Occipital lobe (tissue), 2 donors: ENCODE measurements around the gene CHST15. TPM values are rescaled to one million over a fixed set of nuclear protein-coding genes. Genes with fewer than 3 reads are reported as not detected.
A peak's percentile ranks its signal among the peaks of the same experiment; 100 is the strongest.
"Not testable (repeated sequence)": the region's sequence is repeated elsewhere in the genome, so short reads cannot be mapped to it uniquely, and the experiment has no call there.

Experiments
- DNase-seq: peaks from one replicate; lab custom pipeline; 2025; lab: John Stamatoyannopoulos, UW
- total RNA-seq: library from RNA; depleted of rRNA; stranded (reverse); fragments of >200 nt; gene quantifications from one replicate; pipeline ENCODE4 v1.2.3, GENCODE V29; 2014

CHST15 gene
- total RNA-seq, 1 donor from 2014 or later, result 58.6 TPM

DNA sequence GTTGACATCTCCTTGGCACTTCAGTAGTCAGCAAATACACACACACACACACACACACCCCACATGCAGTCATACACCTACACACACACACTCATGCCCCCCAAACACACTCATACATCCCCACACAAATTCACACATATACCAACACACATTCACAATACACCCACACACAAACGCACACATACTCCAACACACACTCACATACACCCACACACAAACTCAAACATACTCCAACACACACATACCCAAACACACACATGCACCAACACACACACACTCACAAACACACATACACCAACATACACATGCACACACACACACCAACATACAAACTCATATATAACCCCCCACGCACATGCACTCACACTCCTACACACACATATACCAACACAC lies 31.4 kb upstream of the CHST15 start:
- no peak for DNase-seq

DNA sequence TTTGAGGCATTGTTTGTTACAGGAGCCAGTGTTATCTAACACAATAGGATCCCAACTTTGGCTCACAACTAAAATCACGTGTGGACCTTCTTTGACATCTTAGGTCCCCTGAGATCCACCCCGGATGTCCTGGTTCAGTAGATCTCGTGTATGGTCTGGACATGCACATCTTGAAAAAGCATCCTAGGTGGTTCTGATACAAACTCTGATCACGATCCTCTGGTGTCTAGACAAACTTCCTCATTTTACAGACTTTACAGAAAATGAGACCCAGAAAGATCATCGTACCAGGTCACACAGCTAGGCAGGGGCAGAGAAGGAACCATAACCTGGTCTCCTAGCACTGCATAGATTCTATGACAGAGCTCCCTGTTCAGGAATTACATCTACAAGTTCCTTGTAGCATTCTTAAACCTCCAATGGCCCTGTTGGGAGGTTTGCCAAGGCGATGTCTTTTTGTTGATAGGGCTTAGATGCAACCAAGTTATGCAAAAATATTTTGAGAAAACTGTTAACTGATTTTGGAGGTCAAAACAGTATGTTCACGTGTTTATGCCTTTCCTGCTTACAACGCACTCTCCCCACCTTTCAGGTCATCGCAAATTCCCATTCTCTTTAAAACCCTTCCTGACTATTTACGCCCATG lies 30.8 kb upstream of the CHST15 start:
- DNase-seq, result no peak

DNA sequence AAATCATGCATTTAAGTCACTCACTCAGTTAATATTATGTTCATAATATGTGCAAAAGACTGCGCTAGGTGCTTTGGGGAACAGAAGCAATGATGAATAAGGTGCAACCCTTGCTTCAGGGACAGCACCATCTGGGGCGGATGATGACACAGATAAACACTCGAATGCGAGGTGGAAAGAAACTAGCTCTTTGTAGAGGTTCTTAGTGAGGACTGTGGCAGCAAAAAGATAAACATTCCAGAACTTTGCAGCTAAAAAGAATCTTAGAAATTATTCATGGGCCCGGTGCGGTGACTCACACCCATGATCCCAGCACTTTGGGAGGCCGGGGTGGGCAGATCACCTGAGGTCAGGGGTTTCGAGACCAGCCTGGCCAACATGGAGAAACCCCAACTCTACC lies 29.8 kb upstream of the CHST15 start:
- DNase-seq, result no peak

DNA sequence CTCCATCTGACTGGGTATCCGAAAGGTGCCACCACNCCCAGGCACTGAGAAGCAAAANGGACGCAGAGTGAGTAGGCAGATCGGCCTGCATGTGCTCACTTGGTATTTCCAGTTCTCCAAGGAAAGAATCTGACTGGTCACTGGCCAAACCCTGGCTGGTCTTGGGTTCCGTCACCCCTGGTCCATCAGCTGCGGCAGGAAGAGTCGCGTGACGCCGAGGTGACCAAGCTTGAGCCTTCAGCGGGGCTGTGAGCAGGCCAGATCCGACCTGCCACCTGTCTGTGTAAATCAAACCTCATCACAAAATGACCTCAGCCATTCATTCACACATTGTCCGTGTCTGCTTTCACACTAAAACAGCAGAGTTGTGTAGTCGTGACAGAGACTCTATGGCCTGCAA lies 28.8 kb upstream of the CHST15 start:
- DNase-seq, result no peak

DNA sequence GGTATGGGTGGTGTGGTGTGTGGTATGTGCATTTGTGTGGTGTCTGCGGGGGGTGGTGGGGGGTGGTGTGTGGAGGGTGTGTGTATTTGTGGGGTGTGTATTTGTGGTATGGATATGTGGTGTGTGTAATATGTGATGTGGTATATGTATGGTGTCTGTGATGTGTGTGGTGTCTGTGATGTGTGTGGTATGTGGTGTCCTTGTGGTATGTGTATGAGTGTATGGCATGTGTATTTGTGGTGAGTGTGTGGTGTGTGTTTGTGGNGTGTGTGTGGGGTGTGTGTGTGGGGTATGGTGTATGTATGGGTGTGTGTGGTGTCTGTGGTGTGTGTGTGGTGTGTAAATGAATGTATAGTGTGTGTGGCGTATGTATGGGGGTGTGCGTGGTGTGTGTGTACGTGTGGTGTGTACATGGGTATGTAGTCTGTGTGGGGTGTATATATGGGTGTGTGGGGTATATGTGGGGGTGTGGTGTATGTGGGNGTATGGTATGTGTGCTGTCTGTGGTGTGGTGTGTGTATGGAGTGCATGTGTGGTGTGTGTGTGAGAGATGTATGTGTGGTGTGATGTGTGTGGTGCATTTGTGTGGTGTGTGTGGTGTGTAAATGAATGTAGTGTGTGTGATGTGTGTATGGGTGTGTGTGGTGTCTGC lies 27.1 kb upstream of the CHST15 start:
- DNase-seq, result no peak

DNA sequence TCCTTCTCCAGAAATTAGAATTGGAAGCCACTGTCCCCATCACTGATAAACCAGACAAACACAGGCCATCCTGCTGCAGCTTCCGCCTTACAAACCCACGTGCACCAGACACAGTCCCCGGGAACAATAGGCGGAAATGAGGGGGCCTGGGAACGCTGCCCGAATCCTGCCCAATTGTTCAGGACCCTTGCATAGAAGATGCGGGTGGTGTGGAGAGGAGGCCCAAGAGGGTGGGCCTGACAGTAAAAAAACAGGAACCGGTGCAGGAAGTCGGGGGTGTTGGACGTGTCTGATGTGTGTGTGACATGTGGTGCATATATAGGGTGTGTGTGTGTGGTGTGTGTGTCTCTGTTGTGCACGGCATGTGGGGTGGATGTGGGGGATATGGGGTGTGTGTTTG lies 26.5 kb upstream of the CHST15 start:
- no peak for DNase-seq

DNA sequence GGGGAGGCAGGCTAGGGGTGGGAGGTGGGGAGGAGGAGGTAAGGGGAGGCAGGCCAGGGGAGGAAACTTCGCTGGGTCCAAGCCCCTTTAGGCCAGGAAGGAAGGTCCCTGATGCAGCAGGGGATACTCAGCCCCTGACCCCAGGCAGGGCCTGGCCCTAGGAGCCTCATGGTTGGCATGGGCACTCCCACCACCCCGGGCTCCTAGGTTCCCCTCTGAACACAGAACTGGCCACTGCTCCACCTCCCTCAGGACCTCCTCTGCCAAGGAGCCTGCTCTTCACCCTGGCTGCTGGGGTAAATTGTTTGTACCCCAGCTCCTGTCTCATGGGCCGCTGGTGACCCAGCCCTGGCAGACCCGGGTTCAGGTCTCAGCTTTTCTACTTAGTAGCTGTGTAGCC lies 25.8 kb upstream of the CHST15 start:
- DNase-seq, result no peak

DNA sequence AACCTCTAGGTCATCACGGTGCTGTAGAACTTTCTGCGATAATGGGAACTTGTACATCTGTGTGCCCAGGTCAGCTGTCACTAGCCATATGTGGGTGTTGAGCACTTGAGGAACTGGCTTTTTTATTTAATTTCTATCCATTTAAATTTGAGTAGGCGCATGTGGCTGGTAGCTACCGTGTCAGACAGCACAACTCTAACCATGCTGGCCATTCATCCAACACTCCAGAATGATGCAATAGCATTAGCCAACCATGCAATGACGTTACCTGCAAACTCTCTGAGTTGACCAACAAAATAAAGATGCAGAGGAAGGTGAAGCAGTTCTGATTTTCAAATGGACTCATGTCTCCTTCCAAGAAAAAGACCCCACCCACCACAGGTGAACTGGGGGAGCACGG lies 24.4 kb upstream of the CHST15 start:
- no peak for DNase-seq

DNA sequence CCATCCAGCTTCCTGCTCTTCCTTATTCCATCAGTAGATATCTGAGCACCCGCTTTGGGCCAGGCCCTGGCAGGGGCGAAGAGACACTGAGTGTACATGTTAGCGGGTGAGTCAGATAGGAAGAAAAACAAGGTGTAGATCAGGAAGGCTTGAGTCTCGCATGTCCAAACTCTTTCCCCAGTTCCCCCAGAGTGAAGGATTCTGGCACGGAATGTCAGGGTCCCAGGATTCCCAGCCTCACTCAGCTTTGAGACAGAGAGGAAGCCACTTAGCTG lies 24.1 kb upstream of the CHST15 start:
- no peak for DNase-seq

DNA sequence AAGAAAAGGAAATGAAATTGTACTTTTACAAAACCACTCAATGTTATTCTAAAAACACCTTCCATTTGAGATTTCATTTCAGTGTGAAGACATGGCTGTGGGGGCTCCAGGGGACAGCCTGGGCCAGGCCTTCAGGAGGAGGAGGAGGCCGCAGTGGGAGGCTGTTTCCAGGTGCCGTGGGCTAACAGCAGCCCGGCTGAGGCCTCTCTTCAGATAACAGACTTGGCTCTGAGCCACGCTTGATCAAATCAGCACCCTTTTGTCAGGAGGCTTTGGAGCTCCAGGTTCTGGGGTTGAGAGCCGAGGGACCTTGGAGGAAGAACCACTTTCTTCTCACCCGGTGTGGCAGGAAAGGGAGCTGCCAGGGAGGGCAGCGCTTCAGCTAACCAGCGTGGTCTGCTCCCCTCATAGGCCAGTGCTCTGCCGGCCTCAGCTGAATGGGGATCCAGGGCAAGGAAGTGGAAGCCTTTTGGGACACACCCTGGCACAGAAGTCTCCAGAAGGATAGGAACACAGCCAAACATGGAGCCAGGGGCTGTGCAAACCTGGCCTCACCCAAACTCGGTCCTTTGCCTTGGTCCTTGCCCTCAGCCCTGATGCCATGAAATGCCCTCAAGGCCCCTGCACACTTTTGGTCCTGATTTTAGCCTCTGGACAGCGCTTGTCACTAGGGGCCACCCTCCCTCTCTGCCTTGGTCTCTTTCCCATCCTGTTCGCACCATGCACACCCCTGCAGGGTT lies 23.5 kb upstream of the CHST15 start:
- no peak for DNase-seq

DNA sequence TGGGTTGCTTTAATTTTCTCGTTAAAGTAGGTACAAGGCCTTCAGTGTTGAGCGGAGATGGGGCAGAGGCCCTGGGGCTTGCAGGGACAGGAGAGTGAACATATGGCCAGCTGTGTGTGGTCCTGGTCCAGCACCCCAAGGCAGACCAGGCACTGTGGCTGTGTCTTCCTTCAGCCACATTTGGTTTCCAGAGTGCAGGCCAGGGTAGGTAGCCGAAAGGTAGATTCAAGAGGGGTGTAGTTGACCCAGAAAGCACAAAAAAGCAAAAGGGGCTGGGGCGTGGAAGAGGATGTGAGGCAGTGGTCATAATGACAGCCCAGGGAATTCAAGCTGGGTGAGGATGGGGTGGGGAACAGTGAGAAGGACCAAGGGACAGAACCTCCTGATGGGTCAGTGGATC lies 21.3 kb upstream of the CHST15 start:
- DNase-seq, result no peak

DNA sequence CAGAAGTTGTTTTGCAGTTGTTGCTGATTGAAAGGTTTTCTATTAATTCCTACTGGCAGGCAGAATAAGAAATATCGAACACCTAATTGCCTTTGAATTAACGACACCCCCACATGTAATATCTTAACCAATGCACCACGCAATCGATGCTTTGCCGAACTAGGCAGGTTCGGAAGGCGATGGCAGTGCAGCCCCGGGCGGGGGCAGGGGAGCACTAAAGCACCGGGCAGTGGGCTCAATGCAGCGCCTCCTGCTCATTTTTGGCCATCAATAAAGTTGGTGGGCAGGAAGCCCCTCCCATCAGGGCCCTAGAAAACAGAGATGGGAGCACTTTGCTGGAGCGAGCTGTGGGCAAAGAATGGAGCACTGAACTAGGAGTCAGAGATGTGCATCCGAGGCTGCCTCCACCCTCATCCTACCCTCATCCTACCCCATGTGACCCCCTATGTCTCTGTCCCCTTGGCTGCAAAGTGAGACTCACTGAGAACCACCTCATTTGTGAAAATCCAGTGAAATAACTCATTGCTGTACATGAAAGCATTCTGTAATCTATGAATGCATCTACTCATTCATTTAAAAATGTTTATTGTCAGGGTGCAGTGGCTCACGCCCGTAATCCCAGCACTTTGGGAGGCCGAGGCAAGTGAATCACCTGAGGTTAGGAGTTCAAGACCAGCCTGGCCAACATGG lies 19.6 kb upstream of the CHST15 start:
- no peak for DNase-seq

DNA sequence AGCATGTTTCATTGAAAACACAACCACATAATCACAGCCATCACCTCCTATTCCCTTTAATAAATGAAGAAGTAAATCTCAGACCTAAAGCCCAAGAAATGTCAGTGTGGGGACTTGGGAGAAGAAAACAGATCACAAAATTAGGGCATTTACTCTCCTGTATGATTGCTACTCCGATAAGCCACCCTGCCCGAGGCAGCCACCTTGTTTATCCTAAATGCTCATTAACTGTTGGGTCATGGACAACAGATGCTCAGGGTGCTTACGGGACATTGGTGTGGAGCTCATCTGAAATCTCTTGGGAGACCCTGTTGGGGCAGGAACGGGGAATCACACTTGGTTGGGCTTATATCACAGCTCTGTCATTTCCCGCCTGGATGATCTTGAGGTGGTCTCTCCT lies 17.5 kb upstream of the CHST15 start:
- DNase-seq, result no peak

DNA sequence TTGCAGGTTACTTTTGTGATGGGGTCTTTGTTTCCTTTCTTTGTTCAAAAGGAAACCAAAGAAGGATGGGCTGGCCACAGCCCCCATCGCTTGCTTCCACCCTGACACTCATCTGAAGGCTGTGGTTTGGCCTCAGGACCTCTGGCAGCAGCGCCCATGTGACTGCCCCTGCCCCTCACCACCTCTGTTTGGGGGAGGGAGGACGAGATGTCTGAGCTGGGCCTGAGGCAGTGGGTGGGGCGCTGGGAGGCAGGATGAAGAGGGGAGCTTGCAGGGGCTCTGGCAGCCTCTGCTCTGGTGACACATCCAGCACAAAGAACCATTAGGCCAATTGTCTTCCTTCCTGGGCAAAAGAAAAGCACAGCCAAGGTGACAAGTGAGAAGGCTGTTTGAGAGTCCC lies 15.9 kb upstream of the CHST15 start:
- DNase-seq, result no peak

DNA sequence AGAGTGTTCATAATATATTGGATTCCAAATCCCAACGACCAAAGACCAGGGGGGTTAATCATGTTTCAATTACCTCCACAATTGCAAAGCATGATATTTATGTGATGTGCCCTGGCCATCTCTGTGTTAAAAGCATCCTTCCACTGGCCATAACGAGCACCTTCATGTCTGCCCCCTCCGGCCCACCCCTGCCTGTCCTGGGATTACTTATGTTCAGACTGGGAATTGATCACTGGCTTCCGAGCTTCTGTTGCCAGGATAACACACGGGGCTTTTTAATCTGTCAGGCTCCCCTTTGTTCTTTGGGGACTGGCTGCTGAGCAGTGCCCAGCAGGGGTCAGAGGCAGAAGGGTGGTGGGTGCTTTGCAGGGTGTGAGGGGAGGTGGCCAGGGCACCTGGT lies 13.7 kb upstream of the CHST15 start:
- no peak for DNase-seq

DNA sequence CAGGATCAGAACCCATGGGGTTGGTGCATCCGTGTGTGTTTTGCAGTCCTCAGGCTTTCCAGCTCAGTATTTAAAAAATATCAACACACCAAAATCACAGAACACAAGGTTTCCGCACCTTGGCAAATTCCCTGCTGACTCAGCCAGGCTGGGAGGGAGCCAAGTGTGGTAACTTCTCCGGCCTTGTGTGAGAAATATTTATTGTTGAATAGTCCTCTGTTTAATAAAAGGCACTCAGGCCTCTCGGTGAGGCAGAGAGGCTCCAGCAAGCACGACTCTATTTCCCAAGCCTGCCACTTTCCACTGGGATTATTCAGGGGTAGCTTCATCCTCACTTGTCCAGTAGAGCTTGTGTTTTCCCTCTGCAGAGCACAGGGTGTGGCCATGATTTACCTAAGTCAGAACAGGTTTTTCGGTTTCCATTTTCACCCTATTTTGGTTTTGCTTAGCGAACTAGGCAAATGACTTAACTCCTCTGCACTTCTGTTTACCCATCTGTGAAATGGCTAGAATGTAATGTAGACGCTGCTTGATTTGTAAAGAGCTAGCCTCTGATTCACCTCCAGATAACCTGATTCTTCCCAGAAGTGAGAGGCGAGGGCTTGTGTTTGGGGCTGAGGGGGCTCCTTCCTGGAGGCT lies 13.0 kb upstream of the CHST15 start:
- peak; percentile 9 for DNase-seq

DNA sequence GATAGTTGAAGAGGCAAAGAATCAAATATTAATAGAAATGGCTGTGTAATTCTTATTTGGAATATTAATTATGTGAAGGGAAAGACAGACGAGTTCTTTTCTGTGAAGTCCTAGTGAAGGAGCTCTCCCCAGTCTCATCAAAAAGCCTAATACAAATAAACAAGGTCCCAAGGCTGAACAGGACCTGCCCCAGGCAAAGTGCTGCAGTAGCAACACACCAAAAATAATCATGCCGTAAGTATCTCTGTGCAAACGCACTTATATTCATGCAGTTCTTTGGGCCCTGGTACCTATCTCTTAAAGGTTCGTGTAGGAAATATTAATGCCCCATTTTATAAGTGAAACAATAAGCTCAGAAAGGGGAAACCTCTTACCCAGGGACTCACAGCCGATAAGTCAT lies 12.2 kb upstream of the CHST15 start:
- DNase-seq, result no peak

DNA sequence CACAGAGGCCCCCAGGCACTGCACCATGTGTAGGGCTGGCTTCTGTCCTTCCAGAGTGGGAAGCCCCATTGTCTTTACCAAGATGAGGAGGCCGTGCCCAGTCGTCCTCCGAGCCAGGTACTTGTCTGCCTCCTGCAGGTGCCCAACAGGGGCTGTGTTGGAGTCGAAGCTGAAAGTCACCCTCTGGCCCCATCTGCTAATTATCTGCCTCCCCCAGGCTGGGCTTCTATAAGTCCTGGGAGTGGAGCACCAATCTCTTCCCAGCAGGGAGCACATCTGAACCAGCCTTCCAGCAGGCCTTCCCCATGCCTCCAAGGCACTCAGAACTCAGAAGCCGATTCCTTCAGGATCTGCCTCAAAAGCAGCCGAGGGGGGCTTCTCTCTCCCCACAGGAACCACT lies 11.6 kb upstream of the CHST15 start:
- DNase-seq, result no peak

DNA sequence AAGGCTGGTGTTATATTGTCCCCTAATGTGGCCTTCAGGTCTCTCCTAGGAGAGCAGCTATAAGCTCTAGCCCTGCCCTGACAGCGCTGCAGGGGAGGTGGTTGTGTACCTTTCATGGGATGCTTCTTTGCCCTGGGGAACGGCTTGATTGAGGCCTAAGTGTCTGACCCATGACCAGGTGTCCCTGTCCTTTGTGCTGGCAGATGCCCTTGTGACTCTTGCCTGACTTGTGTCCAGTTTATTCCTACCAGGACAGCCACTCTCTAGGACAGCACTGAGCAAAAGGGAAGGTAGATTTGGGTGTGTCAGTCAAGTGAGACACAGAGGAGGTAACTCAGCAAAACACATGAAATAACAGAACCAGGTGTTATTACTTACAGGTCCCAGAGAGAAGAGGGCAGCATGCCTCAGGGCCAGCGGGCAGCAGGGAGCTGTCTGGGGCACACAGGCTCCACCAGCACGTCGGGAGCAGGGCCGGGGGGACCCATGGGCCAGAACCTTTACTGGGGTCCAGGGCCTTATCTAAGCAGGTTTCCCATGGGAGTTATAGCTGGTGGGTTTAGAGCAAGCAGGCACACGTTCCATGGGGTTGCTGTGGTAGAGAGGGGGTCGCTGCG lies 10.7 kb upstream of the CHST15 start:
- DNase-seq, result no peak

DNA sequence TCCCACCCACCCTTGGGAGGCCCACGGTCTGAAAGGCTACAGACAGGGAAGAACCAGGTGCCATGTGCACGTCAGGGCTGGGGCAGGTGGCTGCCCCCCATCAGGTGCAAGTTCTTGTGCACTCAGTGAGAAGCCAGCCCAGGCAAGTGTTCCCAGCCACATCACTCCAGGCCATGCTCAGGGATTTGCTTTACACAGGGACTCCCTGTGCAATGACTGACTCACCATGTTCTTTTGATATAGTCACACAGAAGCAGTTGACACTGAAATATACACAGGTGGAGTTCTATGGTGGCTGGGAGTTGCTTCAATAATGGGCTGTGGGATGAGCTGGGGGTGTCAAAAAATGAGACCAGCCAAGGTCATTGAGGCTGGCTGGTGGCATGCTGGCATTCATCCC lies 8.0 kb upstream of the CHST15 start:
- no peak for DNase-seq

DNA sequence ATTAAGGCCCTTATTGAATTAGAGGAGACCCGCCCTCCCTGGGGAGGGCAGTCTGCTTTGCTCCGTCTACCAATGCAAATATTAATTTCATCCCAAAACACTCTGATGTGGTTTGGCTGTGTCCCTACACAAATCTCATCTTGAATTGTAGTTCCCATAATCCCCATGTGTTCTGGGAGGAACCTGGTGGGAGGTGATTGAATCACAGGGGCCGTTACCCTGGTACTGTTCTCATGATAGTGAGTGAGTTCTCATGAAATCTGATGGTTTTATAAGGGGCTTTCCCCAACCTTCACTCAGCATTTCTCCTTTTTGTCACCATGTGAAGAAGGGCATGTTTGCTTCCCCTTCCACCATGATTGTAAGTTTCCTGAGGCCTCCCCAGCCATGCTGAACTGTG lies 7.3 kb upstream of the CHST15 start:
- not testable (repeated sequence) for DNase-seq

DNA sequence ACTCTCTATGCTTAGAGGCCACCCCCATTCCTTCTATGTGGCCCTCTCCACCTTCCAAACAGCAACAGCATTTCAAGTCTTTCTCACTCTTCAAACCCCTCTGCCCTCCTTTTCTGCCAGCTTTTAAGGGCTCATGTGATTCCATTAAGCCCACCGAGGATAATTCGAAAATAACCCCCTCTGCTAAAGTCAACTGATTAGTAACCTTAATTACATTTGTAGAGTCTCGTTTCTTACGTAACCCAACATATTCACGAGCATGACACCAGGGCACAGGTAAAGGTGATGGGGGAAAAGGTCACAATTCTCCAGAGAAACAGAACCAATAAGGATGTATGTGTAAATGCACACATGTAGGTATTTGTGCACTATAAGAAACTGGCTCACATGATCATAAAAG lies 6.7 kb upstream of the CHST15 start:
- no peak for DNase-seq
